ENCODE measurements around the gene SLC30A1. TPM values are rescaled to one million over a fixed set of nuclear protein-coding genes. Genes with fewer than 3 reads are reported as not detected.
"Not testable (repeated sequence)": the region's sequence is repeated elsewhere in the genome, so short reads cannot be mapped to it uniquely, and the experiment has no call there.

The SLC30A1 gene
- total and polyA plus RNA-seq, 2 donors (not counting 1 experiment from before 2014, with no cell fraction given): 13.6 to 45.2 TPM

- Histone ChIP-seq H3K27ac (ENCODE audit: insufficient read depth, low read length) (no peak overlapping the region), H3K36me3 (ENCODE audit: control insufficient read depth, insufficient read depth, low read length) (no peaks in the 10 kb centered on the region), H2AFZ (ENCODE audit: low read length) (no peak overlapping the region), H4K20me1 (ENCODE audit: control insufficient read depth, extremely low read depth, insufficient read depth, low read length) (no peaks in the 10 kb centered on the region), H3K79me2 (ENCODE audit: control insufficient read depth, insufficient read depth, low read length) (no peaks in the 10 kb centered on the region), H3K27me3 (ENCODE audit: control insufficient read depth, insufficient read depth, low read length) (peaks cover 3% of the 10 kb centered on the region), H3K4me1 (ENCODE audit: control insufficient read depth, extremely low read depth, insufficient read depth, low read length) (no peaks in the 10 kb centered on the region), H3K9me3 (ENCODE audit: control insufficient read depth, insufficient read depth, low read depth, low read length) (no peaks in the 10 kb centered on the region), H3K9ac (ENCODE audit: insufficient read depth, low read length) (no peak overlapping the region), H3K4me2 (ENCODE audit: extremely low read depth, insufficient read depth, low read length) (no peak overlapping the region), H3K4me3 (replicated peaks in 1 of 4; ENCODE audit: control extremely low read depth in 1 of 4, insufficient read depth in 1 of 4, low read depth in 3 of 4, low read length in 4 of 4) (no peak overlapping the region)
- DNase-seq (ENCODE audit: low read depth in 2 of 2): no peak
- no peak for TF ChIP-seq CTCF (conservative IDR thresholded peaks at IDR 0.05 in 1 of 2, IDR thresholded peaks at IDR 0.05 in 1 of 2; ENCODE audit: low read depth in 1 of 2, low read length in 2 of 2)
- no peak for TF ChIP-seq EZH2 (IDR thresholded peaks at IDR 0.05; ENCODE audit: low read length, missing control alignments)
These were observed 35.9 kb downstream of the SLC30A1 start for GRCh38 chr1:211543025-211543424.

GRCh38 chr1:211541720-211542477 is 37.1 kb downstream of the SLC30A1 start:
- Histone ChIP-seq H3K79me2 (ENCODE audit: control insufficient read depth, insufficient read depth, low read length) (no peaks in the 10 kb centered on the region), H3K9me3 (ENCODE audit: control insufficient read depth, insufficient read depth, low read depth, low read length) (no peaks in the 10 kb centered on the region), H2AFZ (ENCODE audit: low read length) (no peak overlapping the region), H4K20me1 (ENCODE audit: control insufficient read depth, extremely low read depth, insufficient read depth, low read length) (no peaks in the 10 kb centered on the region), H3K4me1 (ENCODE audit: control insufficient read depth, extremely low read depth, insufficient read depth, low read length) (no peaks in the 10 kb centered on the region), H3K36me3 (ENCODE audit: control insufficient read depth, insufficient read depth, low read length) (no peaks in the 10 kb centered on the region), H3K4me2 (ENCODE audit: extremely low read depth, insufficient read depth, low read length) (no peak overlapping the region), H3K9ac (ENCODE audit: insufficient read depth, low read length) (no peak overlapping the region), H3K27ac (ENCODE audit: insufficient read depth, low read length) (no peak overlapping the region), H3K27me3 (ENCODE audit: control insufficient read depth, insufficient read depth, low read length) (peaks cover 3% of the 10 kb centered on the region), H3K4me3 (replicated peaks in 1 of 4; ENCODE audit: control extremely low read depth in 1 of 4, insufficient read depth in 1 of 4, low read depth in 3 of 4, low read length in 4 of 4) (no peak overlapping the region)
- DNase-seq (ENCODE audit: low read depth in 2 of 2): peak; percentile 39 to 43
- TF ChIP-seq CTCF (conservative IDR thresholded peaks at IDR 0.05 in 1 of 2, IDR thresholded peaks at IDR 0.05 in 1 of 2; ENCODE audit: low read depth in 1 of 2, low read length in 2 of 2): no peak
- TF ChIP-seq EZH2 (IDR thresholded peaks at IDR 0.05; ENCODE audit: low read length, missing control alignments): no peak

- H3K27ac ChIP-seq (ENCODE audit: insufficient read depth, low read length): no peak overlapping the region
- no peaks in the 10 kb centered on the region for H3K4me1 ChIP-seq (ENCODE audit: control insufficient read depth, extremely low read depth, insufficient read depth, low read length)
- H3K27me3 ChIP-seq (ENCODE audit: control insufficient read depth, insufficient read depth, low read length): peaks cover 3% of the 10 kb centered on the region
- H2AFZ ChIP-seq (ENCODE audit: low read length): no peak overlapping the region
- no peaks in the 10 kb centered on the region for H3K36me3 ChIP-seq (ENCODE audit: control insufficient read depth, insufficient read depth, low read length)
- TF ChIP-seq EZH2 (IDR thresholded peaks at IDR 0.05; ENCODE audit: low read length, missing control alignments) (no peak), CTCF (conservative IDR thresholded peaks at IDR 0.05 in 1 of 2, IDR thresholded peaks at IDR 0.05 in 1 of 2; ENCODE audit: low read depth in 1 of 2, low read length in 2 of 2) (no peak)
- no peak overlapping the region for H3K4me2 ChIP-seq (ENCODE audit: extremely low read depth, insufficient read depth, low read length)
- H4K20me1 ChIP-seq (ENCODE audit: control insufficient read depth, extremely low read depth, insufficient read depth, low read length): no peaks in the 10 kb centered on the region
- H3K79me2 ChIP-seq (ENCODE audit: control insufficient read depth, insufficient read depth, low read length): no peaks in the 10 kb centered on the region
- H3K9ac ChIP-seq (ENCODE audit: insufficient read depth, low read length): no peak overlapping the region
- DNase-seq (ENCODE audit: low read depth in 2 of 2): no peak
- H3K9me3 ChIP-seq (ENCODE audit: control insufficient read depth, insufficient read depth, low read depth, low read length): no peaks in the 10 kb centered on the region
- no peak overlapping the region for H3K4me3 ChIP-seq (replicated peaks in 1 of 4; ENCODE audit: control extremely low read depth in 1 of 4, insufficient read depth in 1 of 4, low read depth in 3 of 4, low read length in 4 of 4)
These were observed 37.7 kb downstream of the SLC30A1 start for GRCh38 chr1:211541278-211541677.

GRCh38 chr1:211540824-211541223 is 38.1 kb downstream of the SLC30A1 start:
- not testable (repeated sequence) for H3K27me3 ChIP-seq (ENCODE audit: control insufficient read depth, insufficient read depth, low read length); H3K9me3 ChIP-seq (ENCODE audit: control insufficient read depth, insufficient read depth, low read depth, low read length); H3K27ac ChIP-seq (ENCODE audit: insufficient read depth, low read length); H3K79me2 ChIP-seq (ENCODE audit: control insufficient read depth, insufficient read depth, low read length); H3K36me3 ChIP-seq (ENCODE audit: control insufficient read depth, insufficient read depth, low read length); H3K9ac ChIP-seq (ENCODE audit: insufficient read depth, low read length); H4K20me1 ChIP-seq (ENCODE audit: control insufficient read depth, extremely low read depth, insufficient read depth, low read length); H3K4me2 ChIP-seq (ENCODE audit: extremely low read depth, insufficient read depth, low read length); H3K4me3 ChIP-seq (replicated peaks in 1 of 4; ENCODE audit: control extremely low read depth in 1 of 4, insufficient read depth in 1 of 4, low read depth in 3 of 4, low read length in 4 of 4); H3K4me1 ChIP-seq (ENCODE audit: control insufficient read depth, extremely low read depth, insufficient read depth, low read length); DNase-seq (ENCODE audit: low read depth in 2 of 2); H2AFZ ChIP-seq (ENCODE audit: low read length)
